Activated naive CD8-positive, alpha-beta T cell (primary cell): ENCODE data around the gene SRRD.
"Not testable (repeated sequence)": the region's sequence is repeated elsewhere in the genome, so short reads cannot be mapped to it uniquely, and the experiment has no call there.

Source experiments
- H3K27ac Mint-ChIP-seq: one replicate; pipeline ENCODE4 v1.8.0; 2021; ENCODE audit warnings: mixed read lengths
- H3K27me3 Mint-ChIP-seq: one replicate; pipeline ENCODE4 v1.8.0; 2021; ENCODE audit warnings: mixed read lengths
- H3K36me3 Mint-ChIP-seq: one replicate; pipeline ENCODE4 v1.8.0; 2021; ENCODE audit warnings: mixed read lengths
- H3K4me1 Mint-ChIP-seq: one replicate; pipeline ENCODE4 v1.8.0; 2021; ENCODE audit warnings: low read depth, mixed read lengths
- H3K4me3 Mint-ChIP-seq: one replicate; pipeline ENCODE4 v1.8.0; 2021; ENCODE audit warnings: mild to moderate bottlenecking, mixed read lengths
- H3K9me3 Mint-ChIP-seq: one replicate; pipeline ENCODE4 v1.8.0; 2021; ENCODE audit warnings: low read depth, mixed read lengths

The SRRD gene

GRCh38 chr22:26483439-26484359 is at the start of gene SRRD, which contains the start of gene HPS4:
TSS of gene SRRD (plus strand) at chr22:26483877. CDS start at chr22:26483891, 14 bp downstream.
TSS of gene HPS4 (minus strand) at chr22:26483783. CDS start at chr22:26481762, 2,021 bp downstream.
- peaks cover 66% of the 10 kb centered on the region for H3K4me1 Mint-ChIP-seq
- no peaks in the 10 kb centered on the region for H3K9me3 Mint-ChIP-seq
- H3K27ac Mint-ChIP-seq: peak within 1 kb of the TSS; percentile 96
- peak within 1 kb of the TSS; percentile 99 for H3K4me3 Mint-ChIP-seq
- H3K36me3 Mint-ChIP-seq: peaks cover 13% of the 10 kb centered on the region
- H3K27me3 Mint-ChIP-seq: no peaks in the 10 kb centered on the region

GRCh38 chr22:26435327-26436093 is 48.2 kb upstream of the SRRD start:
- Mint-ChIP-seq H3K27me3 (no peaks in the 10 kb centered on the region), H3K36me3 (peaks cover 8% of the 10 kb centered on the region), H3K27ac (no peak overlapping the region), H3K4me3 (no peak overlapping the region), H3K4me1 (peaks cover 51% of the 10 kb centered on the region), H3K9me3 (no peaks in the 10 kb centered on the region)

- Mint-ChIP-seq H3K27me3 (no peaks in the 10 kb centered on the region), H3K36me3 (peaks cover 8% of the 10 kb centered on the region), H3K27ac (no peak overlapping the region), H3K4me3 (no peak overlapping the region), H3K9me3 (no peaks in the 10 kb centered on the region), H3K4me1 (peaks cover 36% of the 10 kb centered on the region)
Measured at GRCh38 chr22:26436903-26437515, 46.7 kb upstream of the SRRD start.

- peaks cover 6% of the 10 kb centered on the region for H3K36me3 Mint-ChIP-seq
- no peaks in the 10 kb centered on the region for H3K9me3 Mint-ChIP-seq
- H3K4me3 Mint-ChIP-seq: no peak overlapping the region
- no peaks in the 10 kb centered on the region for H3K27me3 Mint-ChIP-seq
- H3K27ac Mint-ChIP-seq: no peak overlapping the region
- peaks cover 28% of the 10 kb centered on the region for H3K4me1 Mint-ChIP-seq
Measured at GRCh38 chr22:26437694-26438392, 45.8 kb upstream of the SRRD start.

GRCh38 chr22:26438776-26439175 is 44.9 kb upstream of the SRRD start:
- H3K9me3 Mint-ChIP-seq, H3K4me3 Mint-ChIP-seq, H3K36me3 Mint-ChIP-seq, H3K27ac Mint-ChIP-seq, H3K27me3 Mint-ChIP-seq: not testable (repeated sequence)
- H3K4me1 Mint-ChIP-seq: peaks cover 26% of the 10 kb centered on the region

GRCh38 chr22:26439559-26439958 is 44.1 kb upstream of the SRRD start:
- Mint-ChIP-seq H3K4me1 (peaks cover 26% of the 10 kb centered on the region), H3K4me3 (no peak overlapping the region), H3K36me3 (peaks cover 6% of the 10 kb centered on the region), H3K9me3 (no peaks in the 10 kb centered on the region), H3K27me3 (no peaks in the 10 kb centered on the region), H3K27ac (no peak overlapping the region)

GRCh38 chr22:26442086-26442756 is 41.5 kb upstream of the SRRD start:
- no peaks in the 10 kb centered on the region for H3K9me3 Mint-ChIP-seq
- no peaks in the 10 kb centered on the region for H3K27me3 Mint-ChIP-seq
- peaks cover 2% of the 10 kb centered on the region for H3K4me1 Mint-ChIP-seq
- no peak overlapping the region for H3K4me3 Mint-ChIP-seq
- H3K36me3 Mint-ChIP-seq: no peaks in the 10 kb centered on the region
- H3K27ac Mint-ChIP-seq: no peak overlapping the region

GRCh38 chr22:26443901-26444690 is 39.6 kb upstream of the SRRD start:
- H3K4me1 Mint-ChIP-seq: no peaks in the 10 kb centered on the region

GRCh38 chr22:26444777-26445176 is 38.9 kb upstream of the SRRD start:
- no peak overlapping the region for H3K4me3 Mint-ChIP-seq
- H3K4me1 Mint-ChIP-seq: no peaks in the 10 kb centered on the region
- no peak overlapping the region for H3K27ac Mint-ChIP-seq
- no peaks in the 10 kb centered on the region for H3K27me3 Mint-ChIP-seq
- no peaks in the 10 kb centered on the region for H3K9me3 Mint-ChIP-seq
- H3K36me3 Mint-ChIP-seq: no peaks in the 10 kb centered on the region

More at GRCh38 chr22:26443901-26444690, 39.6 kb upstream of the SRRD start:
- Mint-ChIP-seq H3K27me3 (no peaks in the 10 kb centered on the region), H3K9me3 (no peaks in the 10 kb centered on the region), H3K36me3 (no peaks in the 10 kb centered on the region), H3K4me3 (no peak overlapping the region), H3K27ac (no peak overlapping the region)

GRCh38 chr22:26445577-26446275 is 38.0 kb upstream of the SRRD start:
- Mint-ChIP-seq H3K36me3 (no peaks in the 10 kb centered on the region), H3K27ac (peak overlapping the region; percentile 8), H3K4me1 (no peaks in the 10 kb centered on the region), H3K27me3 (no peaks in the 10 kb centered on the region), H3K9me3 (no peaks in the 10 kb centered on the region), H3K4me3 (no peak overlapping the region)

- no peaks in the 10 kb centered on the region for H3K4me1 Mint-ChIP-seq
- H3K27ac Mint-ChIP-seq: peak overlapping the region; percentile 22
- H3K36me3 Mint-ChIP-seq: no peaks in the 10 kb centered on the region
- no peak overlapping the region for H3K4me3 Mint-ChIP-seq
- no peaks in the 10 kb centered on the region for H3K27me3 Mint-ChIP-seq
- H3K9me3 Mint-ChIP-seq: no peaks in the 10 kb centered on the region
Measured at GRCh38 chr22:26446808-26447515, 36.7 kb upstream of the SRRD start.

- Mint-ChIP-seq H3K9me3 (no peaks in the 10 kb centered on the region), H3K36me3 (no peaks in the 10 kb centered on the region), H3K27ac (no peak overlapping the region), H3K4me3 (no peak overlapping the region), H3K4me1 (no peaks in the 10 kb centered on the region), H3K27me3 (no peaks in the 10 kb centered on the region)
Measured at GRCh38 chr22:26447584-26448329, 35.9 kb upstream of the SRRD start.
